Left colon (tissue), 2 donors: ENCODE measurements around the gene RANBP3L. TPM values are rescaled to one million over a fixed set of nuclear protein-coding genes. Genes with fewer than 3 reads are reported as not detected.
"Not testable (repeated sequence)": the region's sequence is repeated elsewhere in the genome, so short reads cannot be mapped to it uniquely, and the experiment has no call there.

Source experiments
- ATAC-seq: fragments of 200-7000 bp; cut with Tn5 transposase; one replicate; pipeline ENCODE4 v1.9.1; 2020; ENCODE audit warnings: mild to moderate bottlenecking, moderate library complexity
- DNase-seq, 2 donors: peaks; one replicate each; pipeline ENCODE4 v3.0.0-alpha.2; 2020
- intact Hi-C, 2 donors: fragments of 100-400 bp; cut with DNase I in 1 of 2; cut with micrococcal nuclease in 1 of 2; formaldehyde crosslinking; loops; one replicate each; pipeline versions ENCODE4 v1.11.2 to v1.14.0; 2022; cut with DNase I, micrococcal nuclease
- total RNA-seq, 2 donors: library from RNA; stranded (reverse); fragmentation: NEBNext Ultra II Directional; extraction: Animal tissue kit (Norgen Biotek cat#: 25700); gene quantifications; one replicate each; pipeline ENCODE4 v1.2.1, GENCODE V29; 2021
- donor health status: DM: no; HTN: no; CAD: no.
- donor health status: DM: yes; HTN: yes; CAD: no.

Gene RANBP3L
- total RNA-seq, 2 donors from 2014 or later = 0.17 TPM; not detected in 1

DNA sequence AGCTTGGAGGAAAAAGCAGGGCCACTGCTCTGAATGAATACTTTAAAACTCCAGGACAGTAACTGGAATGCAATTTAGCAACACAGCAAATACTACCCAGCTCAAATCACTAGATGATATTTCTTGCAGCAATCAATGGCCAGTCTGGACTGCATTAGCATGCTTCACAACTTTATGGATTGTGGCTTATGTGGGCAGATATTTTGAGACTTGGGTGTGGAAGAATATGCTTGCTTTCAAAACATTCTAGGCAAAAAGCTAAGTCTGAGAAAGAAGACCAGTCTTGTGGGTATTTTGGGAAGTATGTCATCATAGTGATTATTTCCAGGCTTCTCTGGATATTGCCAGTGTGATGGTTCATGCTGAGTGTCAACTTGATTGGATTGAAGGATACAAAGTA is 3.1 kb downstream of the RANBP3L start:
- DNase-seq = no peak
- intact Hi-C loops = no loop called here
- no peak for ATAC-seq

DNA sequence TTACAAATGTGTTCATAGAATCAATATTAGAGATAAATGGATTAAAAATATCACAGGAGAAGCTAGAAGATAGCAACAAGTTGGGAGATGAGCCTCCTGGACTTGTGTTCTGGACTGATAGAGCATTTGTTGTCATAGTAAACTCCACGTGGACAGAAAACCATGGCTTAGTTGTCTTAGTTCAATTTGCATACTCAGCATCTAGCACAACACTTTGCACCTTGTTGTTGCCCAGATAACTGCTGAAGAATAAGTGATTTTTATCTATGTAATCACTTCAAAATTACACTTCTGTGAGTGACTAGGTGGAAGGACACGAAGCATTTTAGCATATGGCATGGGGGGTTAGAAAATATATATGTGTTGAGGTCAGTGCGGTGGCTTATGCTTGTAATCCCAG is 4.0 kb downstream of the RANBP3L start:
- no peak for ATAC-seq
- intact Hi-C loops = no loop called here
- DNase-seq = no peak

DNA sequence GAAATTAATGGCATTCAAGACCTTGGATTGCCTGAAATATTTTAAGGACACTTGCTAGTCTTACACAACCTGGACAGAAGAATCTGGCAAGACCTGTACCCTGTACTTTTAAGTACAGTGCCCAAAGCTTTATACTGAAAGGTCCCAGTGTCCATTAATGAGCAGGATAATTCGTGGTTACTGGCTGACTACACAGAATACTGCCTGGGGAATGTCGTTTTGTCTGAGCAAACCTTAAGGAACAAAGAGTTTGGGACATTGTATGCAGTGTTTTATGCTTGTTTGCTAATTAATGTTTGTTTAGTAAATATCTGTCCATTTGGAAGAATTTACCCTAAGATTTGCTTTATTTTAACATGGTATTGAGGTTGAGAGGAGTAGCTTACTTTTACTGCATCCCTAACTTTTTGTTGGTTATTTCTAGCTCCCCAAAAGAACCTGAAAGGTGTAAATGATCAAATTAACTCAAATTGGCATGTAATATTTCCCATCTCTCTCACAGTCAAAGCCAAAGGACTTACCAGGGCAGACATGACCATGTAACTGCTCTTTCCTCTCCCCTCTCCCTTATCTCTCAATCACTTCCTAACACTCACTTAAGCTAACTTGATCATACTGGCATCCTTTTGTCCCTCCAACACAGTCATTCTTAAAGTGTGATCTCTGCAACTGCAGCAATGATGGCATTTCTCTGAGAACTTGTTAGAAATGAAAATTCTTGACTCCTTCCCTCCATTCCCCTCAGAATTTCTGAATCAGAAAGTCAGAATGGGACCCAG is 15.7 kb downstream of the RANBP3L start:
- intact Hi-C loops = no loop called here
- no peak for DNase-seq
- ATAC-seq = no peak

DNA sequence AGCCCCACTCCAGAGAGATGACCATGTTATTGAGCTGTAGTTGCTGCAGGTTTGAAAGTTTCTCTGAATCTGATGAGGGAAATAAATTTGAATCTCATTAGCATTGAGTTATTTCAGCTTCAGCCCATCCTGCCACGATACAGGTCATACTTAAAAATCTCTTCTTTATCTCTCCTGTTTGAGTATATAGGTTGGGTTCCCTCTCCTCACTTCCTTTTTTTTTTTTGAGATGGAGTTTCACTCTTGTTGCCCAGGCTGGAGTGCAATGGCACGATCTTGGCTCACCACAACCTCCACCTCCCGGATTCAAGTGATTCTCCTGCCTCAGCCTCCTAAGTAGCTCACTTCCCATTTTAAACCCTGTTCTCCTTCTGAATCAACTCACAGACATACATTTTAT is 17.9 kb downstream of the RANBP3L start:
- intact Hi-C loops, DNase-seq, ATAC-seq: not testable (repeated sequence)

DNA sequence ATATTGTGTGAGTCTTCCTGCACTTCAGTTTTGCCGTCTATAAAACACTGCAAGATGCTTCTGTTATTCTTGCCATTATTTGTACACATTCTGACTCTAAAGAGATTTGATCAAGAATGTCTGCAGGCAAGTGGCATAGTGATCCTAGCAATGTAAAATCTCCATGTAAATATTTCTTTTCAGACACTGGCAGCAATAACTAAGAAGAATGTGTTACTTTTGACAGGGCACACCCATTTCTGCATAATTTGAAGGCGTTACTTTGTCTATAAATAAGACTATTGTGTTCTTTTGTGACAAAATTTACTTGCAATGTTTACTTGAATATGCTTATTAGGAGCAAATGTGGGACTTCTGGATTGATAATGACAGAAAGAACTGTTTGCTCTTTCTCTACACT is 20.1 kb downstream of the RANBP3L start:
- intact Hi-C loops = no loop called here
- no peak for ATAC-seq
- no peak for DNase-seq

DNA sequence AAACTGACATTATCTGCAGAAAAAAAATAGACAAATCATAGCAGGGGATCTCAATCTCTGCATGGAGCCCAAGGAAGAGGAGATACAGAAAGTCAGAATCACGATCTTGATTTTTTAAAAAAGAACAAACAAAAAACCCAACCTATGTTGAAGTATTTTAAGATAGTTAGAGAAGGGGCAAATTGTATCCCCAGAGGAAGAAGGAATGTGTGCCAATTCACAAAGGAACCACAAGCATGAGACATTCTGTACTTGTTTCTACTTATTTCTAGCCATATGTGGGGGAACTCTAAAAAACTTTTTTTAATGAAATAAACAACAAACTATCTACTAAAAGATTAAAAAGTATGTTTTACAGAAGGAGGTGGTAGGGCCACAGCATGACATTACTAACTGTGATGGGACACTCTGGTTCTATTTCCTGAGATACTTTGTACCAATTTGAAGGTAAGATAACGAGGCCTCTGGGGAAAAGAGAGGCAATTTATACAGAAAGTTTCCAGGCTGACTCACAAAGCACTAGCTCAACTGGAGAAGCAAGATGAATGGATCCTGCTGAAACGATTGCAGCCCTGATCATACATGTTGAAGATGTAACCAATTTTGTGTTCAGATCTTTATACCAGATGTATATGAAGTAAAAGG is 22.5 kb downstream of the RANBP3L start:
- DNase-seq = no peak
- ATAC-seq = no peak
- intact Hi-C loops = no loop called here

DNA sequence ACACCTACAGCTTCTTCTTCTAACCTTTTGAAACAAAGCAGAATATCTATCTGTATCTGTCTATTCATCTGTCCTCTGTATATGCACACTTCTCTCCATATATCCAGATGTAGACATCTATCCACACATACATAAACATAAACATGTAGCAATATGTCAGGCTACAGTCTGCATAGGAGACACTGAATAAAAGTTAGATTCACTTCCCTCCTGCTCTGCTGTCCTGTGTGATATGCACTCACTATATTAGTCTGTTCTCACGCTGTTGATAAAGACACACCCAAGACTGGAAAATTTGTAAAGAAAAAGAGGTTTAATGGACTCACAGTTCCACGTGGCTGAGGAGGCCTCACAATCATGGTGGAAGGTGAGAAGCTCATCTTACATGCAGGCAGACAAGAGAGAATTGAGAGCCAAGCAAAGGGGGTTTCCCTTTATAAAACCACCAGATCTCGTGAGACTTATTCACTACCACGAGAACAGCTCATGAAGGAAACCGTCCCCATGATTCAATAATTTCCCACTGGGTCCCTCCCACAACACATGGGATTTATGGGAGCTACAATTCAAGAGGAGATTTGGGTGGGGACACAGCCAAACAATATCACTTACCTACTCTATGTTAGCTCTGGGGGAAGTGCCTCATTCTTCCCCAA is 24.1 kb downstream of the RANBP3L start:
- DNase-seq = no peak
- ATAC-seq = no peak
- intact Hi-C loops = no loop called here

DNA sequence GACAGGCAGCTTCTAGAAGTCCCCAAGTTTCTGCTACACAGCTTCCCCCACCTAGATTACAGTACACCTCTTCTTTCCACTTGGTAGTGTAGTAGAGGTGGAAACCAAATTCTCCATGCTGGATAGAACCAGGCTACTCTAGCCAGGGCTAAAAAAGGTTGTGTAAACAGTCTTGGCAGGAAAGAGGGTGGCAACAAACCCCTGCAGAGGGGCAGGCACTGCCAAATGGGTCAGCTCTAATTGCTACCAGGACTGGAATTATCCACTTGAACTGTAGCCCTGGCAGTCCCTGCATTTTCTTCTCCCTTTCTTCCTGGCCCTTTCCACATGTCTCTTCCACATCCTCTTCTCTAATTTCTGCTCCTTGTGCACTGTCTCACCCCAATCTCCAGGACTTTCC is 24.8 kb downstream of the RANBP3L start:
- ATAC-seq = no peak

DNA sequence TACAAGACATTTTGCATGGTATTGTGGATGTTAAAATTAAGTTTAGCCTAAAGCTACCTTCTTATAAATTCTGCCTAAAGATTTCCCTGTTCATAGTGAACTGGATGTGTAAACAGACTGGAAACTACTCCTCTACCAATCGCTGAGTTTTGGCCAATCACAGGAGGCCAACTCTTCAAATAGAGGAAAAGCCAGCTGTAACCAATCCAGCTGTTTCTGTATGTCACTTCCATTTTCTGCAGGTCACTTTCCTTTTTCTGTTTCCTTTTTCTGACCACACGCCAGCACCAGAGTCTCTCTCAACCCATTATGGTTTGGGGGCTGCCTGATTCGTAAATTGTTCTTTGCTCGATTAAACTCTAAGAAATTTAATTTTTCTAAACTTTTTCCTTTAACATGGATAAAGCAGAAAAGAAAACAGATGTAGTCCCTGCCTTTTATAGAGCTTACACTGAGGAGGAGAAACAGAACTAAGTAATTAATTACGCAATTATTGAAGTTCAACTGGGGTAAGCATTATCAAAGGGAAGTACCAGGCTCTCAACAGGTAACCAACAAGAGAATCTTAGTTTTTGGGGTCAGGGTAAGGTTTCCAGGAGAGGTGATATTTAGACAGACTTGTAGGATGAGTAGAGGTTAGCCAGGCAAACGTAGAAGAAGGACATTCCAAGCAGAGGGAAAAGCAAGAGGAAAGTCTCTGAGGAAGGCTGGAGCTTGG is 27.7 kb downstream of the RANBP3L start:
- intact Hi-C loops = no loop called here
- no peak for ATAC-seq
- DNase-seq = no peak

More for the DNA sequence above, 24.8 kb downstream of the RANBP3L start:
- DNase-seq = no peak
- intact Hi-C loops = no loop called here

DNA sequence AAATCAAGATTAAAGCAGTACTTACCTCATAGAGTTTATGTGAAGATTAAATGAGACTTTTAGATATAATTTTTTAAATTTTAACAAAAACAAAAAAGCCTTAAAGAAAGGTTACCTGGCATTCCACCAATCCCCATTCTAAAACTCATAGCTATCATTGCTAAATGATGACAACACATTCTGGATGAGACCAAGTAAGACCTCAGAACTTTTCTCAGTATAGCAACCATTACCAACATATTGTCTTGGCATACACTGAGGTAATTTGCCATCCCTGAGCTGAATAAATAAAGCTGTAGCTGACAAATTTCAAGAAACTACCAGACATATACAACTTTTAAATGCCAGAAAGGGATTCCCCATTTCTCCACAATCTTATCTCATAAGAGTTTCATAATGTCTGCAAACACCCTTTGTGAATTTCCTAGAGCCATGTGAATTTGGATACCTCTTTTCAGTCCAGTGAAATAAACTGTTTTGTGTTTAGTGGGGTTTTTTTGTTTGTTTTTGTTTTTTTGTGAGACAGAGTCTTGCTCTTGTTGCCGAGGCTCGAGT is 29.5 kb downstream of the RANBP3L start:
- DNase-seq = no peak
- no peak for ATAC-seq
- intact Hi-C loops = no loop called here

DNA sequence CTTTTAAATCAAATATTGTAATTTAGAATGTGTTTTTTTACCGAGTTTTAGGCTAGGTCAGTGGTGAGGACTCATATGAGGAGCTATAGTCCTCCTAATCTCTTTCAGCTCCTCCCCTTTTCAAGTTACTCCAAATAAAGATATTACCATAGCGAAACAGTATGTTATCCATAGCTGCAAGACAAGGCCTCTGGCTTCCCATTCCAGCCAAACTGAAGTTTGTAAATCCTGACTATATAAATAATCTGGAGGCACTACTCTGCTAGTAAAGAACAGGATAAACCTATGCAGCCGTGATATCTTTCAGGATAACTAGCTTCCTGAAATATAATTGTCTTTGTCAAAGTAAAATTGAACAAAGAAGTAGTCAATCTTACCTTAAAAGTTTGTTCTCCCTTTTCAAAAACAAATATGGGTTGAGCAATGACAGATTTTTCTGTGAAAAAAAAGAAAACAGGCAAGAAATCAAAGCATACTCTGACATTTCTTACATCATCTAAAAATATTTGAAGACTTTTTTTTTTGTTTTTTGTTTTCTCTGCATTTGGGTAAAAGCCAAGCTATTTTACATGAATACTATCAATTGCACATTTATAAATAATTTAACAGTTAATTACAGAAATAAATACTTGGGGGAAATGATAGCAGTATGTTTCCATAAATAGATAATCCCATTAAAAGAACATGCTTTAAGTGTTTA is 30.7 kb downstream of the RANBP3L start:
- intact Hi-C loops = no loop called here

DNA sequence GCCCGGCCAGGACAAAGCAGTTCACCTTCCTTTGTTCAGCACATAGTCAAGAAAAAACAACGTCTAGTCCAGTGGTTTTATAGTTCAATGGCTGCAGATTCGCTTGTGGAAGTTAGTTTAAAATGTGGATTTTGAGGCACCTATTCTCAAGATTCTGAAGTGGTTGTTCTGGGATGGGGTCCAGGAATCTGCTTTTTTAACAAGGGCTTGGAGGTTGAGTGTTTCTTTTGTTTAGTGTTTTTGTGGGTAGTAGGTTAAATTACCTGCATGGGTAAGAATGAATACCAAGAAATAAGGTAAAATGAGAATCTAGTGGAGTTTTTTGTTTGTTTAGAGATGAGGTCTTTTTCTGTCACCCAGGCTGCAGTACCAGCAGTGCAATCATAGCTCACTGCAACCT is 31.5 kb downstream of the RANBP3L start:
- intact Hi-C loops = no loop called here
- DNase-seq (no peak), ATAC-seq (no peak)

More for the DNA sequence above, 30.7 kb downstream of the RANBP3L start:
- ATAC-seq (no peak), DNase-seq (no peak)

DNA sequence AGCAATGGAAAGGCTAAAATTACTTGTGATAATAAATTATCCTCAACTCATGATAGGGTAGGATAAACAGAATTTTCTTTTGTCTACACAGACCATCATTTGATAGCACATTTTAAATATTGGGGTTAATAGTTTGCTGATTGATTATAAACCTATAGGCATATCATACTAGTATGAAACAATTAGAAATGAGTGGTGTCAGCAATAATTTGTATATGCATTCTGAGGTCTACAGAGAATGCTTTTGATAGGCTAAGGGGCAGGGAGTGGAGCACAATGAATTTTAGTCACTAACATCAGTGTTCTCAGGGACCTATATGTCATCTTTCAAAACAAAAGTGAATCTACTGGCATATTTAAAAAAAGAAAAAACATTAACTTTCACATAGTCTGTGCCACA is 32.2 kb downstream of the RANBP3L start:
- ATAC-seq (no peak), DNase-seq (no peak)
- intact Hi-C loops = loop anchor here in 1 of 2 donors (10.0 kb wide), 1 partner anchor 115 kb away; no protein-coding TSS in a partner anchor

DNA sequence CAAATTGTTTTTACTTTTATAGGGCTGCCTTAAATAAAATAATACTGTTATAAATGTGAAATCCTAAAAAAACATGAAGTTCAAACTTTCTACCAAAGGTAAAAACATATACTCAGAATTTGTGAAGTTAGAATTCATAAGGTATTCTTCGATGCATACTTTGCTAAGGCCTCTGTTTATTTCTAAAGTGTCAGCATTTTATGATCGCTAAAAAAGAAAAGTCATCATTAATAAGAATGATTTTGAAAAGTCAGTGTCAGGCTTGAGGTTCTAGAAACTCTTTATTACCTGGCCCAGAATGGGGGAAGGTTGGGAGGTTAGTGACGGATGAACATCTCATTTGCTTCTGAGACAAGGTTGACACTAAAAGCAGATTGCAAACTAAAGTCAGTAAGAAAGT is 33.8 kb downstream of the RANBP3L start:
- intact Hi-C loops = loop anchor here in 1 of 2 donors (10.0 kb wide), 1 partner anchor 117 kb away; no protein-coding TSS in a partner anchor
- no peak for DNase-seq
- ATAC-seq = no peak

DNA sequence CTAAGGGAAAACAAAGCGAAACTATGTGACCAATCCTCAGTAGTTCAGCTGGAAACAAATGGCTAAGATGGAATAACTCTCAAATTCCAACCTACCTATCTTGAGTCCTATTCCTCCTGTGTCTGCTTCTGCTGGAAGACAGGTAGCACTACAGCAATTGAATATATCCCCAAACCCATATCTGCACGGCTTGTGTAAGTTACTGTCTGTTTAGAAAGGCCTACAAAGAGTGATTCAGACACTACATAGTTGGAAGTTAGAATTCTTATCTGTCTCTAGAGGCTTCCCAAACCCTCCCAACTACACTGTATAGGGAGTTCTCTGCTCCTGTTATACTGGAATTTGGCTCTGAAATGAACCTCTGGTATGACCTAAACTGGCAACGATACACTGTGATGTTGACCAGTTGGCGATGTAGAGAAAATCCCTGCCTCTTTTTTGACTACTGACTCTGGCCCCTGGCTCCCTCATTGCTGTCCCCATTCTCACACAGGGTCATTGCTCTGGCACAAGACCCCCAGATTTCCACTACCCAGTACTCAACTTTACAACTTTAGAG is 37.4 kb downstream of the RANBP3L start:
- DNase-seq (no peak), ATAC-seq (no peak)
- intact Hi-C loops = loop anchor here in 1 of 2 donors (5.0 to 10.0 kb wide), 2 partner anchors 38 to 121 kb away; partner anchors contain the start of gene RANBP3L

DNA sequence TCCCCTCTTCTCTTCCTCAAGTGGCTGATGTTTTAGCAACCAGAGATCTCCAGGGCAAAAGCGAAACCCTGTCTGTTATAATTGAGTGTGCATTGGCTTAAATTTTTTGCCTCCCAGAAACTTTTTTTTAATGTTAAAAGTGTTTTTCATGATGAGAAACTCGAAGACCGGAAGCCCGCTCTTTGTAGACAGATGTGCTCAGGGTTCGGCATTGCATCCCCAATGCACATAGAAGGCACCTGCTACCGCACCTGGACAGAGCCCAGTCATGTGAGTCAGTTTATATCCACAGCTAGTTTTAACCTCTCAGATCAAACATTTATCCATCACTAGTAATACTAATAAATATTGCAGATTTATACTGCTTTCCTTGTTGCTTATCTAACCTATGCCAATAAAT is 40.5 kb downstream of the RANBP3L start:
- ATAC-seq = no peak
- DNase-seq = no peak
- intact Hi-C loops = loop anchor here in 1 of 2 donors (5.0 to 10.0 kb wide), 2 partner anchors 41 to 124 kb away; partner anchors contain the start of gene RANBP3L

DNA sequence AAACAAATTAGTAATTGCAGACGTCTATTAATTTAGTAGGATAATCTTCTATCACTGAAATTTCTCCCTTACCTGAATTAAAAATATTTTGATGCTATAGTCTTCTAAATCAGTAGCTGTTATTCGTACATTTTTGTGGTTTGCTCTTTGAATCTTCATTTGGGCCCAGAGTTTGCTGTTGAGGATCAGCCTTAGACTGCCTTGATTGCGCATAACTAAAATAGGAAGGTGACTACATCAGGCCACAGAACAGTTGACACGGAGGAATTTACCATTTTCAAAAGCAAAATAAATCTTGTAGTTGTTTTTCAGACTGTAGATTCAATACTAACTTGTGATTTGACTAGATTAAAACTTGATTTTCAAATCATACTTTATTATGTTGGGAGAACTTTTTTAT is 48.1 kb downstream of the RANBP3L start:
- DNase-seq = no peak
- intact Hi-C loops = no loop called here
- no peak for ATAC-seq
